DMS53 (cell line): ENCODE data around the gene PPP1R13B.

ENCODE experiments used
- DNase-seq: peaks from one replicate; lab custom pipeline; 2025; lab: John Stamatoyannopoulos, UW

PPP1R13B gene

GRCh38 chr14:103714063-103714724 is 133.2 kb downstream of the PPP1R13B start:
- DNase-seq = no peak

DNA sequence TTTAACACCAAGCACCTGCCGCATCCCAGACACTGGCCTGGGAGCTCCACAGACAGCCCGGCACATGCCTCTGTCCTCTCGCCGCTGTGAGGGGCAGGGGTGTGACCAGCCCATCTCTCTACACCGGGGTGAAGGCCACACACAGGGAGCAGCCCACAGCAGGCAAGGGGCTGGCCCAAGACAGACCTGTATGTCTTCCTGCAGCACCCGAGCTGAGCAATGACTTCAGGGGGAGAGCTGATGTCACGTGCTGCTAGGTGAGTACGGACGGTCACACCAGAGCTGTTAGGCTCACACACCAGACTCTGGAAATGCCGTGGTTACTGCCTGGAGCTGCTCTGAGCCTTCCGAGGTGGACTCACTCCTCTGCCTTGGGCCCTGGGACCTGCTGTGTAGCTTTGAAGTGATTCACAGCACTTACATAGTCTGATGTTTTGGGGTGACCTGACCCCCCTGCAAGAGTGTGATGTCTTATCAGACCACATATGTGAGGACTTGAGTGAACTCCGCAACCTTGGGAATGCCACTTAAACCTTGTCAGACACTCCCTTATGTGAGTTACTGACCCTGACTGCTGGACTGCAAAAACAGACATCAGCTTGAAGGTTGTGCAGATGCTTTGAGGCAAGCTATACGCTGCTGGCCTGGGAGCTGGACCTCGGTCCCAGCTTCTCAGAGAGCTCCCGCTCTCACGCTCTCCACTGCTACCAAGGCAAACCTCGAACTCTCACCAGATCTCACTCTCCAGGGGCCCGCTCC is 133.9 kb downstream of the PPP1R13B start:
- no peak for DNase-seq

DNA sequence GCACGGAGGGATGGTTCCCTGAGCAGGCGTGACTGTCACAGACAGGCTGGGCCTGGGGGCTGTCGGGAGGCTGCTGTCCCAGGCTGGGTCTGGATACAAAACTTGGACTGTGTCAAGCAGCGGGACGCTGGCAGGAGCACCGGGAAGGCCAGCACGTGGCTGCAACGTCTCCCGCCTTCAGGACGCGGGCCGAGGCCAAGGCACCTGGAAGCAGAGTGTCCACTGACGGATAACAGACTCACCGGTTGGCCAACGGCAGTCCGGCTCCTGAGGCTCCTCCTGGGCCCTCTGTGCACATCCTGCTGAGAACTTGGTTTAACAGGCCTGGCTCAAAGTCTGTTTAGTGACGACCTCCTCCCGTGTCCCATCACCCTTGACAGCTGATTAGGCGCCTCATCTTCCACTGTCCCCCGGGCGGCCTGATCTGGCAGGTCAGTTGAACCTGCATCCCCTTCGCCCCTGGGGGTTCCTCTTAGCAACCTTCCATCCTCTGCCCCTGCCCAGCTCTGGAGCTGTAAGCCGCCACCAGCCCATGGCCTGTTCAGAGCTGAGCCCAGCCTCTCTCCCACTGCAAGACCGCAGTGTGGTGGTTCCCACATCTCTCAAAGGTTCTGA is 134.6 kb downstream of the PPP1R13B start:
- no peak for DNase-seq

GRCh38 chr14:103711516-103712431 is 135.6 kb downstream of the PPP1R13B start:
- no peak for DNase-seq

DNA sequence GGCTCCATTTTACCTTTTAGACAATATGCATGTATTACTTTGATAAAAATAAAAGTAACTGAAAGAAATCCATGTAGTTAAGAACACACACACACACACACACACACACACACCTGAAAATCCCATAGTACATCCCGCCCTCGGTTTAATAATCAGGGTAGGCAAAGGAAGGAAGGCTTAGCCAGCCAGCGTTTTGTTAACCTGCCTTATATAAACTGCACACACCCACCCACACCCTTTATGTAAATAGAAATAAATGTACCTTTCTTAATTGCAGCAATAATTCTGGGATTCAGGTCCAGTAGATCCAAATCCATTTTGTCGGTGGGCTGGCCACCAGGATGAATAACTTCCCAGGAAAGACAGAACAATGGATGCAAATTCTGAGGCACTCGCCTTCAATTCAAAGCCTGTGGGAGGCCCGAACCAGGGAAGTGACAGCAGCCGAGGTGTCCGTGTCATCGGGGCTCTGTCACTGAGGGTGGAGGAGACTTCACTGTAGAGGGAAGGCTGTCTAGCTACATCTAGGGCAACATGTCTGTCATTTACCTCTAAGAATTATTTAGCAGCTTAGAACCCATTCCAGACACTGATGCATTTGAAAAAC is 136.5 kb downstream of the PPP1R13B start:
- DNase-seq = no peak

GRCh38 chr14:103709814-103710213 is 137.6 kb downstream of the PPP1R13B start:
- no peak for DNase-seq

DNA sequence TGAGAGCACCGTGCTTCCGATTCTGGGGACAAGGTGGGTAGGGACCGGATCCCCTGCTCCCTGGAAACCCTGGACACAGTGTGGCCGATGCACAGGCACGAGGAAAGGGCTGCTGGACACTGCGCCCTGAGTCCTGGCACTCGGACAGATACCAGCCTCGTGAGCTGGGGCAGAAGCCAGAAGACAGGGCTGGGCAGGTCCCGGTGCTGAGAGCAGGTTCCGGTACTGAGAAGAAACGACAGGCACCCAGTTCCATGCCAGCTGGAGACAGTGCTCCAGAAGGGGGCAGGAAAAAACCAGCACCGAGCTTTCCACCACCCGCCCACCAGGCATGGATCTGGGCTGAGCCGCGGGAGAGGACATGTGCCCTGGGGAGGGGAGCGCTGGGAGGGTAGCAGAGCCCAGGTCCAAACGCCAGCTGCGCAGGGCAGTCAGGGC is 138.6 kb downstream of the PPP1R13B start:
- no peak for DNase-seq

DNA sequence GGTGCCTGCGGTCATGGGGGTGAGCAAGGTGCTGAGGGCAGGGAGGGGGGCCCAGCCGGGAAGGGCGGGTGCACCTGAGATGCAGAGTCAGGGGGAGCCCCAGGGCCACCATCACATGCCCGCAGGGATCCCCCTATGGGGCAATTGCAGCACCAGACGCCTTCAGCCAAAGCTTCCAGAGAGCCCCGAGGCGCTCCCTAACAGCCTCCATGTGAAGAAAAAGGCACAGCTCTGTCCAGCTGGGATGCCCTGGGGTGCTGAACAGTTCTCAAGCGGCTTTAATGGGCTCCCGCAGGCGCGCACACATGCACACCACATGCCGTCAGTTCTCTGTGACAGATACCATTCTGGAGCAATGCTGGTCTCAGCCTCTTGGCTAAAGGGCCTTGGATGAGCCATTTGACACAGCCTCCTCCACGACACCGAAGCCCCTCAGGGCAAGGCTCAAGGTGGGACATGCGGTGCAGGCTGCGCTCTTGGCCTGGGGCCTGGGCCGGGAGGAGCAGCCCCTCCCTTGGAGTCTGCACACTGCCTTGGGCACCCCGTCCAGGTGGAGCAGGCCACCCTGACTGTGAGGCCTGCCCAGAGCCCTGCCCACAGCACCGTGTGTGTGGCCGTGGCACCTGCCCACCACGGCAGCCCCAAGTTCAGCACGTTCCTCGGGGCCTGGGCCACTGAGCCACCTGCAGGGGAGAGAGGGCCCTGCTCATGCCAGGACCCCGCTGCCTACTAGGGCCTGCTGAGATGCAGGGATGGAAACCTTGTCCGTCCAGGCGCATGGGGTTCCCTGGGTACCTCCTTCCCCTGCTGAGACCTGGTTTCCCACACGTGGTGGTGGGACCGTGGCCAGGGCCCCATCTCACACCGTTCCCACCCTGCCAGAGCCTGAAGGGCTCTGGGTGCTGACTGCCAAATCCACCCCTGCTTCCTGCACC is 139.8 kb downstream of the PPP1R13B start:
- DNase-seq = no peak

DNA sequence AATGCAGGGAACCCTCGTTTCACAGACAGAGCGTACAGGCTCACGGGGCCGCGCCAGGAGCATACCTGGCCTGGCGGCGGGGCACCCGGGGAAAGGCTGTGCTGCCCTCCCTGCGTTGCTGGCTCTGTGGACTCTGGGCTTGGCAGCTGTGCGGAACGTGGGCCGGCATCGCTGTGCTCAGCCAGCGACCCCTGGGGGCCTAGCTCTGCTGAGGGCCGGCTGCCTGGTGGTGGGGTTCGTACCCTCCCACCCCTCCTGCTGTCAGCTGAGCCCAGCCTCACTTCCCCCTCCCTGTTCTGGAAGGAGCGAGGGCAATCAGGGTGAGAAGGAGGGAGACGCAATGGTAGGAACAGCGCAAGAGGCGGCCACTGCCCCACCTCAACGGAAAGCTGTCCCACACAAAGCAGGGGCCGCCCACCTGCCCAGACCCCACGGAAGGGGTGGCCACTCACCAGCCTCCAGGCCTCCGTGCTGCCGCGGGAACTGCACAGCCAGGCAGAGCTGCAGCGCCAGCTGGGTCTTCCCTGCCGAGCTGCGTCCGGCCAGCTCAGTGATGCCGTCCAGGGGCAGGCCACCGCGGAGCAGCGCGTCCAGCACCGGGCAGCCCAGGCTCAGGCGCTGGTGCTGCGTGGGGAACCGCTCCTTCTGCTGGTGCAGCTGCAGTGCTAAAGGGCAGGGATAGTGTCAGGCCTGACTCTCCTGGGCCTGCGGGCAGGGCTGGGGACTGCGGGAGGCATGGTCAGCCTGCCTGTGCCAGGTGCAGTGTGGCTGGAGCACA is 140.6 kb downstream of the PPP1R13B start:
- DNase-seq = no peak

- DNase-seq = no peak
These were observed 141.7 kb downstream of the PPP1R13B start for GRCh38 chr14:103705504-103706284.

GRCh38 chr14:103705118-103705503 is 142.3 kb downstream of the PPP1R13B start:
- DNase-seq = no peak

DNA sequence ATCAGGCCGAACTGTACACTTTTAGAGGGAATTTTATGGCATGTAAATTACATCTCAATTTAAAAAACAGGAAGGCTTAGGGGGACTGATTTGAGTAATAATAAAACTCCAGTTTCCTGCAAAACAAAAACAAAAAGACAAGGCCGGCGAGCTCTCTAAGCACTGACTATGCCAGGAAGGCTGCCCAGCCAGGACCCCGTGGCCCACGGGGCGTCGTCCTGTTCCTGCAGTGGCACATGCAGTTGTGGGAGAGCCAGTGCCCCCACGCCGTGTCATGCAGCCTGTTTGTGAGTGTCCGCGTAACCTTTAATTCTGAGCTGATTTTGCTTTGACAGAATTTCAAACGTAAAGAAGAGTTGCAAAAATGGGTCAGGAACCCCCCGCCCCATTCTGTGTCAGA is 142.7 kb downstream of the PPP1R13B start:
- no peak for DNase-seq

DNA sequence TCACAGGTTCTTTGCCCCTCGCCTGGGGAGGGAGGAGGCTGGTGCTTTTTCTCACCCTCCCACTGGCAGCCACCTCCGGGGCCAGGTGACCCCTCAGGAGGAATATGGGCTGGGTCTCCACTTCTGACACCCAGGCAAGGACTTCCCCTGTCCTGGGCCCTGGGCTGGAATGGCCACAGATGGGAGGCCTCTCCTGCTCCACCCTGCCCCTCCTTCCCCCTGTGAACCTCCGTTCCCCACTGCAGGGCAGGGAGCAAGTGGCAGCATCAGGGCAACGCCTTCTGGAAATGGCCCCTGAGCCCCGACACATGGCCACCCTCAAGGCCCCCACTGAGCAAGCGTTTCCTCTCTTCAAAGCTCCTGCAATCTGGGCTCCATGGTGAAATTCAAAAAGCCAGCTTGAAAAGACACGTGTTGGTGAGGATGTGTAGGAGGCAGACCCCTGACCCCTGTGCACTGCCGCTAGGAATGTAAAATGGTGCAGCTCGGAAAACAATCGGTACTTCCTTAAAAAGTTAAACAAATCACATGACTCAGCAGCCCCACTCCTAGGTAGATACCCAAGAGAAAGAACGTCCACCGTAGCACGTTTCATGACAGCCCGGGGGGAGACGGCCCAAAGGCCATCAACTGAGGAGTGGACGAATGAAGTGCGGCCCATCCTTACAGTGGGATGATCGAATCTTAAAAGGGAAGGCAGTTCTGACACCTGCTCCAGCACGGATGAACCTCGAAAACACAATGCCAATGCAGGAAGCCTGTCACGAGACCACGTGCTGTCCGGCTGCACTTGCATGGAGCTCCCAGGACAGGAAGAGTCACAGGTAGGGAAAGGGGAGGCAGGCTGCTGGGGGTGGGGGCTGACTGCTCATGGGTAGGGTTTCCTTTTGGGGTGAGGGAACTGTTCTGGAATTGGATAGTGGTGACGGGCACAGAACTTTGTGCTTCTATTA is 143.7 kb downstream of the PPP1R13B start:
- no peak for DNase-seq

GRCh38 chr14:103702497-103703432 is 144.6 kb downstream of the PPP1R13B start:
- DNase-seq = no peak

GRCh38 chr14:103702095-103702494 is 145.3 kb downstream of the PPP1R13B start:
- no peak for DNase-seq

- no peak for DNase-seq
These were observed 146.5 kb downstream of the PPP1R13B start for GRCh38 chr14:103700753-103701490.
